PC-3 (cell line): ENCODE measurements around the gene ROCK2. TPM values are rescaled to one million over a fixed set of nuclear protein-coding genes. Genes with fewer than 3 reads are reported as not detected.

Experiments used
- ATAC-seq: fragments of 200-7000 bp; cut with Tn5 transposase; 2 replicates; pipeline ENCODE4 v1.9.1; 2020; ENCODE audit warnings: mild to moderate bottlenecking, moderate library complexity
- BruUV-seq: library from RNA; stranded (reverse); fragments of 400-500 nt; replicated peaks from 2 replicates; lab custom pipeline; 2021; lab: Mats Ljungman, UMichigan
- CTCF ChIA-PET: fragments of 300-600 bp; sonication (Branson Sonifier 250); formaldehyde crosslinking; loops from one replicate; lab custom pipeline; 2022; ENCODE audit warnings: antibody characterized with exemption; lab: Charles Lee
- POLR2A ChIA-PET: fragments of 300-600 bp; sonication (Branson Sonifier 250); formaldehyde crosslinking; loops from one replicate; lab custom pipeline; 2022; ENCODE audit warnings: antibody characterized with exemption; ENCODE audit not compliant: unreplicated experiment; lab: Charles Lee
- DNase-seq: peaks from one replicate; pipeline ENCODE4 v3.0.0-alpha.2; 2015
- H2AFZ ChIP-seq: fragments of 300-600 bp; sonication (generic); 2 replicates; pipeline ENCODE4 v1.6.0; 2016; ENCODE audit warnings: antibody characterized with exemption, low read length
- H3F3A ChIP-seq: fragments of 300-600 bp; sonication (generic); one replicate; pipeline ENCODE4 v1.6.0; 2017; ENCODE audit warnings: antibody characterized with exemption, low read length, control low read depth, mild to moderate bottlenecking; ENCODE audit not compliant: unreplicated experiment
- H3K27ac ChIP-seq: fragments of 300-600 bp; sonication (generic); 2 replicates; pipeline ENCODE4 v1.5.1; 2016; ENCODE audit warnings: mild to moderate bottlenecking, low read length
- H3K27me3 ChIP-seq: fragments of 300-600 bp; sonication (generic); 2 replicates; pipeline ENCODE4 v1.6.1; 2016; ENCODE audit warnings: low read length, mixed read lengths
- H3K36me3 ChIP-seq: fragments of 300-600 bp; sonication (generic); 2 replicates; pipeline ENCODE4 v1.6.1; 2016; ENCODE audit warnings: low read depth, mixed run types, low read length, mixed read lengths
- H3K4me1 ChIP-seq: fragments of 300-600 bp; sonication (generic); 2 replicates; pipeline ENCODE4 v1.5.1; 2016; ENCODE audit warnings: low read length; ENCODE audit not compliant: insufficient read depth
- H3K4me2 ChIP-seq: fragments of 300-600 bp; sonication (generic); 2 replicates; pipeline ENCODE4 v1.6.0; 2016; ENCODE audit warnings: low read length
- H3K4me3 ChIP-seq: fragments of 300-600 bp; sonication (generic); 2 replicates; pipeline ENCODE4 v1.5.1; 2016; ENCODE audit warnings: mild to moderate bottlenecking, low read length, mixed read lengths
- H3K79me2 ChIP-seq: fragments of 300-600 bp; sonication (generic); 2 replicates; pipeline ENCODE4 v1.6.1; 2017; ENCODE audit warnings: low read length, mixed read lengths
- H3K9ac ChIP-seq: fragments of 300-600 bp; sonication (generic); 2 replicates; pipeline ENCODE4 v1.6.0; 2016; ENCODE audit warnings: mild to moderate bottlenecking, low read length
- H3K9me2 ChIP-seq: fragments of 300-600 bp; sonication (generic); replicated peaks from 2 replicates; pipeline ENCODE4 v1.6.1; 2016; ENCODE audit warnings: mixed run types, low read length, mixed read lengths
- H3K9me3 ChIP-seq: fragments of 300-600 bp; sonication (generic); 2 replicates; pipeline ENCODE4 v1.6.1; 2016; ENCODE audit warnings: low read length, mixed read lengths
- H4K20me1 ChIP-seq: fragments of 300-600 bp; sonication (generic); 2 replicates; pipeline ENCODE4 v1.6.1; 2016; ENCODE audit warnings: low read length, mixed read lengths
- CTCF ChIP-seq: fragments of 300-600 bp; sonication (generic); conservative IDR thresholded peaks from 2 replicates; pipeline ENCODE4 v1.5.1; 2017; ENCODE audit warnings: antibody characterized with exemption, low read depth, mild to moderate bottlenecking, low read length
- EZH2 ChIP-seq: fragments of 300-600 bp; sonication (generic); IDR thresholded peaks from one replicate; pipeline ENCODE4 v1.6.1; 2017; ENCODE audit warnings: antibody characterized with exemption, mild to moderate bottlenecking, low read length; ENCODE audit not compliant: unreplicated experiment
- EZH2phosphoT487 ChIP-seq: fragments of 300-600 bp; sonication (generic); IDR thresholded peaks from 2 replicates; pipeline ENCODE4 v1.6.1; 2018; ENCODE audit warnings: mild to moderate bottlenecking, antibody characterized with exemption, low read length, borderline replicate concordance
- intact Hi-C: fragments of 100-400 bp; cut with micrococcal nuclease; formaldehyde crosslinking; loops from 2 replicates; pipeline ENCODE4 v1.9.0; 2023
- total RNA-seq: library from RNA; depleted of rRNA; stranded (reverse); fragments of >200 nt; gene quantifications from 2 replicates; pipeline ENCODE4 v1.2.3, GENCODE V29; 2014

ROCK2 gene
- total RNA-seq, 1 experiment from 2014 or later: 35.3 TPM

GRCh38 chr2:11133936-11134320, 210.5 kb downstream of the ROCK2 start:
- no peaks in the 10 kb centered on the region for H3K9me3 ChIP-seq
- DNase-seq (no peak), ATAC-seq (no peak)
- H3K27ac ChIP-seq: no peak overlapping the region
- no peaks in the 10 kb centered on the region for H3F3A ChIP-seq
- no peak overlapping the region for H3K4me3 ChIP-seq
- no peaks in the 10 kb centered on the region for H3K79me2 ChIP-seq
- CTCF ChIA-PET: no interaction called here
- H3K9ac ChIP-seq: no peak overlapping the region
- BruUV-seq: no TSS peak
- no peak for TF ChIP-seq EZH2phosphoT487
- no peak for TF ChIP-seq CTCF
- TF ChIP-seq EZH2: no peak
- POLR2A ChIA-PET: no interaction called here
- H3K27me3 ChIP-seq: no peaks in the 10 kb centered on the region
- H3K4me2 ChIP-seq: no peak overlapping the region
- H3K9me2 ChIP-seq: no peaks in the 10 kb centered on the region
- no peak overlapping the region for H2AFZ ChIP-seq
- intact Hi-C loops: loop anchor here (2.0 to 10.0 kb wide), 7 partner anchors 21 to 541 kb away; partner anchors contain the start of genes NTSR2 and SLC66A3
- H3K4me1 ChIP-seq: peaks cover 12% of the 10 kb centered on the region
- H4K20me1 ChIP-seq: no peaks in the 10 kb centered on the region
- no peaks in the 10 kb centered on the region for H3K36me3 ChIP-seq

GRCh38 chr2:11133238-11133935, 211.0 kb downstream of the ROCK2 start:
- H4K20me1 ChIP-seq: no peaks in the 10 kb centered on the region
- ChIA-PET POLR2A (no interaction called here), CTCF (interaction anchor here (0.5 to 2.6 kb wide), 11 partner anchors 9 to 651 kb away, joined by 3 to 19 read pairs (median 4); no protein-coding TSS in a partner anchor)
- peaks cover 17% of the 10 kb centered on the region for H3K4me1 ChIP-seq
- DNase-seq (no peak), ATAC-seq (no peak)
- H3K4me3 ChIP-seq: peak overlapping the region; percentile 70
- H3K27me3 ChIP-seq: no peaks in the 10 kb centered on the region
- no peaks in the 10 kb centered on the region for H3K79me2 ChIP-seq
- TF ChIP-seq EZH2phosphoT487 (no peak), EZH2 (no peak), CTCF (no peak)
- H2AFZ ChIP-seq: peak overlapping the region; percentile 78
- no peaks in the 10 kb centered on the region for H3K9me2 ChIP-seq
- no peak overlapping the region for H3K27ac ChIP-seq
- H3K36me3 ChIP-seq: no peaks in the 10 kb centered on the region
- intact Hi-C loops: loop anchor here (2.0 to 10.0 kb wide), 7 partner anchors 21 to 541 kb away; partner anchors contain the start of genes NTSR2 and SLC66A3
- peak overlapping the region; percentile 40; the same call in 1 of the 2 replicates for H3K9ac ChIP-seq
- H3K4me2 ChIP-seq: peak overlapping the region; percentile 89
- no peaks in the 10 kb centered on the region for H3K9me3 ChIP-seq
- H3F3A ChIP-seq: no peaks in the 10 kb centered on the region
- no TSS peak for BruUV-seq
